SU-DHL-6 (cell line): ENCODE data around the gene AMACR.

ENCODE experiments used
- EZH2phosphoT487 ChIP-seq: fragments of 200-600 bp; sonication (generic), shearing (Covaris generic); conservative IDR thresholded peaks from 2 replicates; pipeline ENCODE4 v1.6.1; 2018; ENCODE audit warnings: mild to moderate bottlenecking, antibody characterized with exemption, low read length, moderate library complexity, mixed read lengths
- TF ChIP-seq, protein P1 (sequence below): fragments of 200-600 bp; sonication (generic); IDR thresholded peaks from one replicate; pipeline ENCODE4 v1.5.1; 2017; ENCODE audit warnings: antibody characterized with exemption, mild to moderate bottlenecking, low read length, moderate library complexity; ENCODE audit not compliant: insufficient read depth, poor library complexity, severe bottlenecking

- TF ChIP-seq, protein P1, sequence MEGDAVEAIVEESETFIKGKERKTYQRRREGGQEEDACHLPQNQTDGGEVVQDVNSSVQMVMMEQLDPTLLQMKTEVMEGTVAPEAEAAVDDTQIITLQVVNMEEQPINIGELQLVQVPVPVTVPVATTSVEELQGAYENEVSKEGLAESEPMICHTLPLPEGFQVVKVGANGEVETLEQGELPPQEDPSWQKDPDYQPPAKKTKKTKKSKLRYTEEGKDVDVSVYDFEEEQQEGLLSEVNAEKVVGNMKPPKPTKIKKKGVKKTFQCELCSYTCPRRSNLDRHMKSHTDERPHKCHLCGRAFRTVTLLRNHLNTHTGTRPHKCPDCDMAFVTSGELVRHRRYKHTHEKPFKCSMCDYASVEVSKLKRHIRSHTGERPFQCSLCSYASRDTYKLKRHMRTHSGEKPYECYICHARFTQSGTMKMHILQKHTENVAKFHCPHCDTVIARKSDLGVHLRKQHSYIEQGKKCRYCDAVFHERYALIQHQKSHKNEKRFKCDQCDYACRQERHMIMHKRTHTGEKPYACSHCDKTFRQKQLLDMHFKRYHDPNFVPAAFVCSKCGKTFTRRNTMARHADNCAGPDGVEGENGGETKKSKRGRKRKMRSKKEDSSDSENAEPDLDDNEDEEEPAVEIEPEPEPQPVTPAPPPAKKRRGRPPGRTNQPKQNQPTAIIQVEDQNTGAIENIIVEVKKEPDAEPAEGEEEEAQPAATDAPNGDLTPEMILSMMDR, result no peak
- no peak for TF ChIP-seq EZH2phosphoT487
These were observed 49.7 kb downstream of the AMACR start for GRCh38 chr5:33958176-33958575.
